Measurements from ENCODE around the gene TMED4. TPM values are rescaled to one million over a fixed set of nuclear protein-coding genes. Genes with fewer than 3 reads are reported as not detected.
"Not testable (repeated sequence)": the region's sequence is repeated elsewhere in the genome, so short reads cannot be mapped to it uniquely, and the experiment has no call there.

TMED4 gene
- total RNA-seq, 1 donor from 2014 or later = 61.9 TPM

- peaks cover 33% of the 10 kb centered on the region for H3K36me3 ChIP-seq
- no peaks in the 10 kb centered on the region for H3K27me3 ChIP-seq (ENCODE audit: low read depth)
- no peak overlapping the region for H3K4me3 ChIP-seq
- H3K4me1 ChIP-seq = peaks cover 21% of the 10 kb centered on the region
- intact Hi-C loops (cut with micrococcal nuclease) = no loop called here
- no peak overlapping the region for H3K27ac ChIP-seq (replicated peaks)
- no peak for DNase-seq
- H3K9me3 ChIP-seq (replicated peaks) = no peaks in the 10 kb centered on the region
- no peak for TF ChIP-seq CTCF (IDR thresholded peaks at IDR 0.05; ENCODE audit: borderline replicate concordance)
Observed at GRCh38 chr7:44561962-44562621, 19.9 kb downstream of the TMED4 start.

GRCh38 chr7:44561481-44561880 lies 20.6 kb downstream of the TMED4 start:
- H3K27ac ChIP-seq (replicated peaks) = no peak overlapping the region
- intact Hi-C loops (cut with micrococcal nuclease) = no loop called here
- TF ChIP-seq CTCF (IDR thresholded peaks at IDR 0.05; ENCODE audit: borderline replicate concordance) = no peak

GRCh38 chr7:44559485-44559884 lies 22.5 kb downstream of the TMED4 start:
- H3K9me3 ChIP-seq (replicated peaks) = no peaks in the 10 kb centered on the region
- H3K27ac ChIP-seq (replicated peaks) = no peak overlapping the region
- no peak for DNase-seq
- H3K36me3 ChIP-seq = peaks cover 7% of the 10 kb centered on the region
- peaks cover under 1% of the 10 kb centered on the region for H3K4me1 ChIP-seq
- no peak overlapping the region for H3K4me3 ChIP-seq
- no peak for TF ChIP-seq CTCF (IDR thresholded peaks at IDR 0.05; ENCODE audit: borderline replicate concordance)
- intact Hi-C loops (cut with micrococcal nuclease) = no loop called here
- no peaks in the 10 kb centered on the region for H3K27me3 ChIP-seq (ENCODE audit: low read depth)

More at GRCh38 chr7:44561481-44561880, 20.6 kb downstream of the TMED4 start:
- Histone ChIP-seq H3K9me3 (replicated peaks) (no peaks in the 10 kb centered on the region), H3K4me1 (peaks cover 21% of the 10 kb centered on the region), H3K36me3 (peaks cover 27% of the 10 kb centered on the region), H3K27me3 (ENCODE audit: low read depth) (no peaks in the 10 kb centered on the region), H3K4me3 (no peak overlapping the region)
- no peak for DNase-seq

DNA sequence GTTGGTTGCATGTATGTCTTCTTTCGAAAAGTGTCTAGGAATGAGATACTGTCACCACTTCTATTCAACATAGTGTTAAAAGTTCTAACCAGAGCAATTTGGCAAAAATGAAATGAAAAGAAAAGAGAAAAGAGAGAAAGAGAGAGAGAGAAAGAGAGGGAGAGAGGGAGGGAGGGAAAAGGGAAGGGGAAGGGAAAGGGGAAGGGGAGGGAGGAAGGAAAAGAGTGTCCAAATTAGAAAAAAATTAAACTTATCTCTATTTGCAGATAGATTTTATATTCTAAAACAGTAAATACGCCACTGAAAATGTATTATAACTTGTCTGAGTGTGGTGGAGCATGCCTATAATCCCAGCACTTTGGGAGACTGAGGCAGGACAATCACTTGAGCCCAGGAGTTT lies 24.5 kb downstream of the TMED4 start:
- no peak for DNase-seq
- intact Hi-C loops (cut with micrococcal nuclease) = no loop called here
- TF ChIP-seq CTCF (IDR thresholded peaks at IDR 0.05; ENCODE audit: borderline replicate concordance) = no peak

GRCh38 chr7:44555350-44555749 lies 26.7 kb downstream of the TMED4 start:
- TF ChIP-seq CTCF (IDR thresholded peaks at IDR 0.05; ENCODE audit: borderline replicate concordance) = no peak
- Histone ChIP-seq H3K4me1 (no peaks in the 10 kb centered on the region), H3K27ac (replicated peaks) (no peak overlapping the region), H3K4me3 (no peak overlapping the region), H3K27me3 (ENCODE audit: low read depth) (no peaks in the 10 kb centered on the region), H3K36me3 (no peaks in the 10 kb centered on the region), H3K9me3 (replicated peaks) (no peaks in the 10 kb centered on the region)
- intact Hi-C loops (cut with micrococcal nuclease) = no loop called here
- DNase-seq = no peak

More for the DNA sequence above, 24.5 kb downstream of the TMED4 start:
- H3K4me3 ChIP-seq = no peak overlapping the region
- no peaks in the 10 kb centered on the region for H3K4me1 ChIP-seq
- no peaks in the 10 kb centered on the region for H3K27me3 ChIP-seq (ENCODE audit: low read depth)
- no peaks in the 10 kb centered on the region for H3K36me3 ChIP-seq
- no peak overlapping the region for H3K27ac ChIP-seq (replicated peaks)
- no peaks in the 10 kb centered on the region for H3K9me3 ChIP-seq (replicated peaks)

- H3K36me3 ChIP-seq; intact Hi-C loops (cut with micrococcal nuclease); DNase-seq; H3K9me3 ChIP-seq (replicated peaks); H3K4me1 ChIP-seq; H3K4me3 ChIP-seq; H3K27me3 ChIP-seq (ENCODE audit: low read depth); H3K27ac ChIP-seq (replicated peaks): not testable (repeated sequence)
Observed at GRCh38 chr7:44552473-44553005, 29.5 kb downstream of the TMED4 start.

Measured in left ventricle myocardium inferior (tissue), 1 donor.